HepG2 (cell line): Measurements from ENCODE around the gene PCA3.

Experiments
- CBFB ChIP-seq: sonication (generic); formaldehyde crosslinking; IDR thresholded peaks from 2 replicates; pipeline ENCODE4 v1.4.0; 2020; ENCODE audit warnings: missing genetic modification reagents
- ESRRA ChIP-seq: sonication (generic); formaldehyde crosslinking; IDR thresholded peaks from 2 replicates; pipeline ENCODE4 v1.5.1; 2020; ENCODE audit warnings: mild to moderate bottlenecking, low read depth, missing genetic modification reagents
- PRPF4 ChIP-seq: fragments of 200-400 bp; formaldehyde crosslinking; IDR thresholded peaks from 2 replicates; pipeline ENCODE4 v1.6.1; 2016; ENCODE audit warnings: low read length, low read depth; ENCODE audit not compliant: poor library complexity, severe bottlenecking
- ZNF616 ChIP-seq: sonication (generic); formaldehyde crosslinking; IDR thresholded peaks from 2 replicates; pipeline ENCODE4 v1.5.0; 2020; ENCODE audit warnings: low read depth, mild to moderate bottlenecking, missing genetic modification reagents
- TF ChIP-seq, protein P1 (sequence below): sonication (generic); formaldehyde crosslinking; IDR thresholded peaks from 2 replicates; pipeline ENCODE4 v1.5.0; 2020; ENCODE audit warnings: mild to moderate bottlenecking, missing genetic modification reagents, moderate library complexity
- TF ChIP-seq, protein P2 (sequence below): sonication (generic); formaldehyde crosslinking; conservative IDR thresholded peaks from 2 replicates; pipeline ENCODE4 v1.4.0; 2020; ENCODE audit warnings: missing genetic modification reagents

DNA sequence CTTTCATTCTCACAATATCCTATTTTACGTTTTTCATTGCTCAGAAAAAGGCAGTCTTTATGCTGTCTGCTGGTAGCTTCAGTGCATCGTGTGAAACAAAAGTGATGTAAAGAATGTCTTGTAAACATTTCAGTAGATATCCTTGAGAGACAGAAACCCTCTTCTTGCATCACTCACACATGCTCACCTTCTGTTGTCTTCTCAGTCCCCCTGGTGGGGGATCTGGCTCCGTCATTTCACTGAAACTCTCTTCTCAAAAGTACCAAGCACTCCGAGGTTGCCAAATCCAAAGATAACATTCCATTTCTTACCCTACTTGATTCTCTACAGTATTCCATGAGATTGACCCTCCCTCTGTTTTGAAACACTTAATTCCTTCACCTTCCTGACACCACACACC lies 46.1 kb upstream of the PCA3 start:
- TF ChIP-seq, protein P1, sequence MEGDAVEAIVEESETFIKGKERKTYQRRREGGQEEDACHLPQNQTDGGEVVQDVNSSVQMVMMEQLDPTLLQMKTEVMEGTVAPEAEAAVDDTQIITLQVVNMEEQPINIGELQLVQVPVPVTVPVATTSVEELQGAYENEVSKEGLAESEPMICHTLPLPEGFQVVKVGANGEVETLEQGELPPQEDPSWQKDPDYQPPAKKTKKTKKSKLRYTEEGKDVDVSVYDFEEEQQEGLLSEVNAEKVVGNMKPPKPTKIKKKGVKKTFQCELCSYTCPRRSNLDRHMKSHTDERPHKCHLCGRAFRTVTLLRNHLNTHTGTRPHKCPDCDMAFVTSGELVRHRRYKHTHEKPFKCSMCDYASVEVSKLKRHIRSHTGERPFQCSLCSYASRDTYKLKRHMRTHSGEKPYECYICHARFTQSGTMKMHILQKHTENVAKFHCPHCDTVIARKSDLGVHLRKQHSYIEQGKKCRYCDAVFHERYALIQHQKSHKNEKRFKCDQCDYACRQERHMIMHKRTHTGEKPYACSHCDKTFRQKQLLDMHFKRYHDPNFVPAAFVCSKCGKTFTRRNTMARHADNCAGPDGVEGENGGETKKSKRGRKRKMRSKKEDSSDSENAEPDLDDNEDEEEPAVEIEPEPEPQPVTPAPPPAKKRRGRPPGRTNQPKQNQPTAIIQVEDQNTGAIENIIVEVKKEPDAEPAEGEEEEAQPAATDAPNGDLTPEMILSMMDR: no peak
- TF ChIP-seq ESRRA (no peak), ZNF616 (no peak), CBFB (CRISPR knock-in tag) (no peak), PRPF4 (no peak)
- TF ChIP-seq, protein P2, sequence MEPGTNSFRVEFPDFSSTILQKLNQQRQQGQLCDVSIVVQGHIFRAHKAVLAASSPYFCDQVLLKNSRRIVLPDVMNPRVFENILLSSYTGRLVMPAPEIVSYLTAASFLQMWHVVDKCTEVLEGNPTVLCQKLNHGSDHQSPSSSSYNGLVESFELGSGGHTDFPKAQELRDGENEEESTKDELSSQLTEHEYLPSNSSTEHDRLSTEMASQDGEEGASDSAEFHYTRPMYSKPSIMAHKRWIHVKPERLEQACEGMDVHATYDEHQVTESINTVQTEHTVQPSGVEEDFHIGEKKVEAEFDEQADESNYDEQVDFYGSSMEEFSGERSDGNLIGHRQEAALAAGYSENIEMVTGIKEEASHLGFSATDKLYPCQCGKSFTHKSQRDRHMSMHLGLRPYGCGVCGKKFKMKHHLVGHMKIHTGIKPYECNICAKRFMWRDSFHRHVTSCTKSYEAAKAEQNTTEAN (CRISPR knock-in tag): no peak
